GM12892 (cell line): ENCODE results near the gene CUL2.
A peak's percentile ranks its signal among the peaks of the same experiment; 100 is the strongest.
"Not testable (repeated sequence)": the region's sequence is repeated elsewhere in the genome, so short reads cannot be mapped to it uniquely, and the experiment has no call there.

Experiments
- DNase-seq: peaks from one replicate; pipeline ENCODE4 v3.0.0; 2011; ENCODE audit not compliant: insufficient read length
- FAIRE-seq: peaks from 2 replicates; lab custom pipeline; 2011; peaks lifted over from hg19 to GRCh38; lab: Jason Lieb, UNC
- POLR2A ChIP-seq: IDR thresholded peaks from 2 replicates; pipeline ENCODE4 v1.6.1; 2011; ENCODE audit warnings: low read depth, low read length, control low read depth
- POLR2AphosphoS5 ChIP-seq: IDR thresholded peaks from 2 replicates; pipeline ENCODE4 v1.6.1; 2011; ENCODE audit warnings: low read depth, low read length, control low read depth
- TAF1 ChIP-seq: IDR thresholded peaks from 2 replicates; pipeline ENCODE4 v1.6.1; 2011; ENCODE audit warnings: low read depth, mild to moderate bottlenecking, control low read depth, low read length, borderline replicate concordance

Gene CUL2

DNA sequence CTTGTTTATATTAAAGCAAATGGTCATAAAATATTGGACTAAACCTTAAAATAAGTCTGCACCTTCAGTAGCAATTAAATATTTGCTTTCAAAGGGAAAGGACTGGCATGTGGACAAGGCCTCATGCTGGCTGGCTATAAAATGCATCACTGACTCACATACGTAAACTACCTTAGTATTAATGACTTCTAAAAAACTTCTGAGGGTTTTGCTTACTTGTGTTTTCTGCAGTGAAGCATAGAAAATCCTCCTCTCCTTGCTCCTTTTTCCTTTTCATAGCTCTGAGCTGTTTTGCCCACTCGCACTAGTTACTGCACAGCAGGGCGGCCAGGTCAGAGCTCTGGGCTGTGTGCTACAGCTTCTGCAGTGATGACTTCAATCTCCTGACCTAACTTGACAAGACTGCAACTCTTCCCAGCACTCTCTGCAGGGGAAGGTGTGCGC is 82.3 kb downstream of the CUL2 start:
- no peak for FAIRE-seq
- no peak for DNase-seq
- TF ChIP-seq POLR2A: no peak
- no peak for TF ChIP-seq POLR2AphosphoS5
- TF ChIP-seq TAF1: no peak

GRCh38 chr10:35006836-35007235 is 83.3 kb downstream of the CUL2 start:
- FAIRE-seq (no peak), DNase-seq (no peak)
- TF ChIP-seq POLR2A (no peak), POLR2AphosphoS5 (no peak), TAF1 (no peak)

- TF ChIP-seq TAF1 (no peak), POLR2AphosphoS5 (no peak), POLR2A (no peak)
- FAIRE-seq (no peak), DNase-seq (no peak)
Observed at GRCh38 chr10:35005868-35006267, 84.3 kb downstream of the CUL2 start.

DNA sequence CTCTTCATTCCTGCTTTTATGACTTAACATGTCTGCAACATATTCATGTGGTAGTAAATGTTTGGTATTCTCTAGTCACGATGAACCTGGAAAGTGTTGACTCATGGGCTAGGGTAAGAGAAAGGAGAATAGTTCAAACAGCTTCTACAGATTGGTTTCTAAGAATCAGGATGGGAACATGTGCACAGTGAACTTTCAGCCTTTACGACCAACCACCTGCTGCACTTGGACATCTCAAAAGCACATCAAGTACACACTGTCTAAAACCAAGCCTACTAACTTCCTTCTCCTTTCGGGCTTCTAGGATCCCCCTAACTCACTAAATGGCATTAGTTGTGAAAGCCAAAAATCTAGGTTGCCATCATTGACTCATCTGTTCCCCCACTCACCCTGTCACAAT is 85.5 kb downstream of the CUL2 start:
- DNase-seq: no peak
- TF ChIP-seq TAF1: no peak
- TF ChIP-seq POLR2AphosphoS5: no peak
- no peak for TF ChIP-seq POLR2A
- no peak for FAIRE-seq

DNA sequence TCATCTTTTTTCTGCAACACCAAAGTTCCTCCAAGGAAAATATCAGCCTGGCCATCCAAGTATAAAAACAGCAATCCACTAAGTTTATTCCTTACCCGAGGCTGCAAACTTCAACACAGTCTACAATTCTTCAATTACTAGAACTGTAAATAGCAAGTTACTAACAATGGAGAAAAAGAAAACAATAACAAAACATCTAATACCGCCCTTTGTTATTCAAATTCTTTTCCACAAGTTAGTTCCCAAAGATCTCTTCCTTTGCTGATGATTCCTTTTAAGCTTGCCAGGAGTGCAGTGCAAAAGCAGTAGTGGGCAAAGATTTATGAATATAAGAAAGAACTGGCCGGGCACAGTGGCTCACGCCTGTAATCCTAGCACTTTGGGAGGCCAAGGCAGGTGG is 86.2 kb downstream of the CUL2 start:
- DNase-seq: no peak
- TF ChIP-seq POLR2AphosphoS5 (no peak), TAF1 (no peak), POLR2A (no peak)
- FAIRE-seq: no peak

DNA sequence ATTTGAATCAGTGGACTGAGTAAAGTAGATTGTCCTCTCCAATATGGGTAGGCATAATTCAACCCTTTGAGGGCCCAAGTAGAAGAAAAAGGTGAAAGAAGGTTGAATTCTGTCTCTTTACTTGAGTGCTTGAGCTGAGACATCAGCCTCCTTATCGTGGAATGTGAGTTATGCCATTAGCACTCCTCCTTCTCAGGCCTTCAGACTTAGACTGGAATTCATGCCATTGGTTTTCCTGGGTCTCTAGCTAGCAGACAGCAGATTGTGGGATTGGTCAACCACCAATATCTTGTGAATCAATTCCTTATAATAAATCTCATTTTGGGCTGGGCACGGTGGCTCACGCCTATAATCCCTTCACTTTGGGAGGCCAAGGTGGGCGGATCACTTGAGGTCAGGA is 89.2 kb downstream of the CUL2 start:
- DNase-seq (no peak), FAIRE-seq (no peak)
- TF ChIP-seq POLR2AphosphoS5 (no peak), POLR2A (no peak), TAF1 (no peak)

GRCh38 chr10:34999532-34999931 is 90.6 kb downstream of the CUL2 start:
- DNase-seq (no peak), FAIRE-seq (no peak)
- TF ChIP-seq POLR2AphosphoS5 (no peak), POLR2A (no peak), TAF1 (no peak)

- TF ChIP-seq POLR2A (no peak), TAF1 (no peak), POLR2AphosphoS5 (no peak)
- DNase-seq (no peak), FAIRE-seq (no peak)
Observed at GRCh38 chr10:34998940-34999339, 91.2 kb downstream of the CUL2 start.

DNA sequence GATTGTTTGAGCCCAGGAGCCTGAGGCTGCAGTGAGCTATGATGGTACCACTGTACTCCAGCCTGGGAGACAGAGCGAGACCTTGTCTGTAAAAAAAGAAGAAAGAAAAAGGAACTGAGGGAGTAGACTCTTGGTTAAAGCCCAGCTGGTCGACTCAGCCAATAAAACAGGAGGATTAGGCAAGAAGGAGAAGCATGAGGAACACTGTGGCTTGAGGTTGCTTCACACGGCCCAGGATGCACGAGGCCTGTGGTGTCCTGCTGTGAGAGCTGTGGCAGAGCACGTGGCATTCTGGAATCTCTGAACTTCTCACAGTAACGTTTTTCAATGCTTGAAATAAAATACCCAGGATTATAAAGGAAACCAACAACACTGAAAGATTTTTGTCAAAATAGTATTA is 93.3 kb downstream of the CUL2 start:
- TF ChIP-seq TAF1: no peak
- TF ChIP-seq POLR2A: no peak
- TF ChIP-seq POLR2AphosphoS5: no peak

GRCh38 chr10:34995925-34996324 is 94.2 kb downstream of the CUL2 start:
- TF ChIP-seq POLR2A: no peak
- TF ChIP-seq TAF1: no peak
- no peak for TF ChIP-seq POLR2AphosphoS5
- DNase-seq (no peak), FAIRE-seq (no peak)

More for the DNA sequence above, 93.3 kb downstream of the CUL2 start:
- FAIRE-seq (no peak), DNase-seq (no peak)

GRCh38 chr10:34994565-34995142 is 95.5 kb downstream of the CUL2 start:
- DNase-seq: peak; percentile 26
- FAIRE-seq: peak; percentile 73
- no peak for TF ChIP-seq POLR2A
- no peak for TF ChIP-seq POLR2AphosphoS5

DNA sequence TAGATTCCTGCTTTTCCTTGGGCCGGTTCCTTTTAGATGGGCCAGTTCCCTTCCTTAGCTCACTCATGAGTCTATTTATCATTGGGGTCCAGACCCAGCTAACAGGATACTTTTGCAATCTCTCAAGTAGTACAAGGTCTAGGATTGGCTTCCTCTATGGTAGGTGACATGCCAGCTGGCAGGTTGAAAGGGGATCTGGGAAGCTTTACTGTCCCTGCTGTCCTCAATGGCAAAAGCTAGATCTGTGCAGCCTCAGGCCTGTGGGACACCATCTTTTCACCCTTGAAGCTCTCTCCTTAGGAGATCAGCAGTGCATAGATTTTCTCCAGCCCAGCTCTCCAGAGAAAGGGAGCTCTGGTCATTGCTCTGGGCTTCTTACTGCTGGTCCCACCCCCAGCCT is 96.4 kb downstream of the CUL2 start:
- FAIRE-seq (no peak), DNase-seq (no peak)
- TF ChIP-seq POLR2A (no peak), POLR2AphosphoS5 (no peak), TAF1 (no peak)

- not testable (repeated sequence) for DNase-seq, FAIRE-seq
Observed at GRCh38 chr10:34991117-34991516, 99.0 kb downstream of the CUL2 start.
